Epithelial cell of esophagus (primary cell): Measurements from ENCODE around the gene SAFB.

ENCODE experiments used
- DNase-seq: peaks from one replicate; pipeline ENCODE4 v3.0.0; 2010; ENCODE audit warnings: low read depth
- H3K4me3 ChIP-seq: 2 replicates; pipeline ENCODE4 v1.5.1; 2011; ENCODE audit warnings: mild to moderate bottlenecking, low read length, control low read depth
- TF ChIP-seq, protein P1 (sequence below): IDR thresholded peaks from 2 replicates; pipeline ENCODE4 v1.5.1; 2011; ENCODE audit warnings: low read depth, mild to moderate bottlenecking, low read length, control low read depth, inconsistent platforms; ENCODE audit not compliant: insufficient read depth; ENCODE audit errors: missing control alignments

Gene SAFB

GRCh38 chr19:5678071-5678718 is 55.3 kb downstream of the SAFB start:
- no peak overlapping the region for H3K4me3 ChIP-seq
- DNase-seq, result no peak
- TF ChIP-seq, protein P1, sequence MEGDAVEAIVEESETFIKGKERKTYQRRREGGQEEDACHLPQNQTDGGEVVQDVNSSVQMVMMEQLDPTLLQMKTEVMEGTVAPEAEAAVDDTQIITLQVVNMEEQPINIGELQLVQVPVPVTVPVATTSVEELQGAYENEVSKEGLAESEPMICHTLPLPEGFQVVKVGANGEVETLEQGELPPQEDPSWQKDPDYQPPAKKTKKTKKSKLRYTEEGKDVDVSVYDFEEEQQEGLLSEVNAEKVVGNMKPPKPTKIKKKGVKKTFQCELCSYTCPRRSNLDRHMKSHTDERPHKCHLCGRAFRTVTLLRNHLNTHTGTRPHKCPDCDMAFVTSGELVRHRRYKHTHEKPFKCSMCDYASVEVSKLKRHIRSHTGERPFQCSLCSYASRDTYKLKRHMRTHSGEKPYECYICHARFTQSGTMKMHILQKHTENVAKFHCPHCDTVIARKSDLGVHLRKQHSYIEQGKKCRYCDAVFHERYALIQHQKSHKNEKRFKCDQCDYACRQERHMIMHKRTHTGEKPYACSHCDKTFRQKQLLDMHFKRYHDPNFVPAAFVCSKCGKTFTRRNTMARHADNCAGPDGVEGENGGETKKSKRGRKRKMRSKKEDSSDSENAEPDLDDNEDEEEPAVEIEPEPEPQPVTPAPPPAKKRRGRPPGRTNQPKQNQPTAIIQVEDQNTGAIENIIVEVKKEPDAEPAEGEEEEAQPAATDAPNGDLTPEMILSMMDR, result no peak

- DNase-seq, result no peak
- TF ChIP-seq, protein P1, result no peak
- H3K4me3 ChIP-seq, result peak overlapping the region; percentile 98
Measured at GRCh38 chr19:5679289-5680083, 56.6 kb downstream of the SAFB start.

DNA sequence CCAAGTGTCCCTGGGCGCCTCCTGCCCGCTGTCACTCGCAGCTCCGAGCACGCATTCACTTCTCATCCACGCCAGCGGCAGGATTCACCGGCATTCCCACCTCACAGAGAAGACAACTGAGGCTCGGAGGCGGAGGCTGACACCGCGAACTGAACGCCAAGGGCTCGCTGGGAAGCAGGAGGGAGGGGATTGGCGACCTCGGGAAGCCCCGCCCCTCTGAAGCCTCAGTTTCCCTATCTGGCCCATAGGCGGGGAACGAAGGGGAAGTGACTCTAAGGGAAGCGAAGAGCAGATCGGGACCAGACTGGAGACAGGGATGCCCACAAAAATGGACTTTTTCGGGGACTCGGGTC is 57.2 kb downstream of the SAFB start:
- no peak for DNase-seq
- peak overlapping the region; percentile 98 for H3K4me3 ChIP-seq
- TF ChIP-seq, protein P1, result no peak

DNA sequence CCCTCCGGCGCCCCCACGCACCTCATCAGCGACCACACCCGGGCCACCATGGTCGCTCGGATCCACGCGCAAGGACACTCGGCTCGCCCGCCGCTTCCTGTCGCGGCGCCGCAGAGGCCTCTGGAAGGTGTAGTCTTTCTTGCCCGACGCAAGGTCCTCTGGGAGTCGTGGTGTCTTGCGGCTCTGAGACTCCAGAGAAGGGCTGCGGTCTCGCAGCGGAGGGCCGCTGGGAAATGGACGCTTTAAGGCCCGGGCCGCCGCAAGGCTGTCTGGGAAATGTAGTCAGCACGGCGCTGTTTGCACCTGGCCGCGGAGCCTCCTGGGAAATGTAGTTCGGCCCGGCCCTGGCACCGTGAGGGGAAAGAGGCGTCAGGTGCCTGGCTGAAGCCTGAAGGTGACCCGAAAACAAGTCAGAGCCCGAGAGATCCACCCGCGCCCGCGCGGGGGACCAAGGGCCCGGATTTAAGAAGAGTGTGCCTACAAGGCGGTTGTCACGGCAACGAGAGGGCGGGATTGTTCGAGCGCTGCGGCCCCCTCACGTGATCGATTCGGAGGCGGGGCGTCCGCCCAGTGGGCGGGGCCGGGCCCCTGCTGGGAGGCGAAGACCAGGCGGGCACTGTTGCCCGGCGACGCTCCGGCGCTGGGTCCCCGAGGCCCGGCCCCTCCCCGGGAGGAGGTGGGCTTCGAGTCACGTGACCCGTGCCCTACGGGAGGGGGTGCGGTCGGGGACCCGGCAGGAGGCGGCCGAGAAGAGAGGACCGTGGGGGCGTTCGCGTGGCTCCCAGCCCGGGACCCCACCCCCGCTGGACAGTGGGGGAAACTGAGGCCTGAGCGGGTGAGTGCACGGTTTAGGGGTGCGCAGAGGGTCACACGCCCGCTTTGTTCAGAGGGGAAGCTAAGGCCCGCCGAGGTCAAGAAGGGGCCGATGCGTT is 57.8 kb downstream of the SAFB start, which contains the start of the genes HSD11B1L and MICOS13:
Gene HSD11B1L, plus strand, starts transcription at position 591 of the 932 bp plus-strand sequence. CDS start 3,806 bp downstream, outside the sequence.
Gene MICOS13, minus strand, starts transcription at position 80 of the 932 bp plus-strand sequence. Its CDS starts 30 bp downstream, at position 50.
- DNase-seq, result peak; percentile 99
- peak within 1 kb of the TSS; percentile 98 for H3K4me3 ChIP-seq
- TF ChIP-seq, protein P1, result no peak

DNA sequence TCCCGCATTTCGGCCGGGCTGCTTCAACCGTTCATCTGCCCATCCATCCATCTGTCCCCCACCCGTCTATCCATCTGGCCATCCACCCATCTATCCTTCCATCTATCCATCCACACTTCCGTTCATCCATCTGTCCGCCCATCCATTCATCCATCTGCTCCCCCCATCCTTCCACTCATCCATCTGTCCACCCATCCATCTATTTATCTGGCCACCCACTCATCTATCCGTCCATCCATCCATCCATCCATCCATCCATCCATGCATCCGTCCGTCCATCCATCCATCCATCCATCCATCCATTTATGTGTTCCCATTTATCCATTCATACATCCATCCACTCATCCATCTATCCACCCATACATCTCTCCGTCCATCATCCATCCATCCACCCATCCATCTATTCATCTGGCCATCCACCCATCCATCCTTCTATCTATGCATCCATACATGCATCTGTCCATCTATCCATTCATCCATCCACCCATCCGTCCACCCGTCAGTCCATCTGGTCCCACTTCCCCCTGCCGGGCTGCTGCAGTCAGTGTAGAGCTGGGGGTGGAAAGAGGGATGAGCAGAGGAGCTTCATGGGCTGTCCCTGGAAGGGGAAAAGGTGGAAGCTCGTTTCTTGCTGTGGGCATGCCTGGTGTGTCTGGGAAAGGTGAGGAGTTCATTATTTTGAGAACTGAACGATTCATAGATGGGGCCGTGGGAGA is 58.7 kb downstream of the SAFB start:
- peak overlapping the region; percentile 98 for H3K4me3 ChIP-seq
- DNase-seq, result no peak
- TF ChIP-seq, protein P1, result no peak

- no peak overlapping the region for H3K4me3 ChIP-seq
- DNase-seq, result no peak
- TF ChIP-seq, protein P1, result no peak
Measured at GRCh38 chr19:5682107-5682482, 59.2 kb downstream of the SAFB start.
